ENCODE data around the gene RHEBL1. TPM values are rescaled to one million over a fixed set of nuclear protein-coding genes. Genes with fewer than 3 reads are reported as not detected.

Gene RHEBL1
- total and polyA plus RNA-seq, 2 of the 8 experiments (the other 6 are each of a cell fraction or from before 2014, with no cell fraction given): 7.5 to 9.4 TPM

GRCh38 chr12:49060237-49061156 is 9.3 kb downstream of the RHEBL1 start, which contains the start of gene KMT2D (continued):
- TF ChIP-seq RAD21 (IDR thresholded peaks at IDR 0.05 in 1 of 2, conservative IDR thresholded peaks at IDR 0.05 in 1 of 2; ENCODE audit: low read depth in 2 of 2, low read length in 2 of 2) (no peak), SUZ12 (IDR thresholded peaks at IDR 0.05; ENCODE audit: low read length) (no peak; the same call in 1 of the 2 replicates), ZNF274 (IDR thresholded peaks at IDR 0.05; ENCODE audit: borderline replicate concordance, extremely low read depth, low read length) (no peak), RBBP5 (IDR thresholded peaks at IDR 0.05; ENCODE audit: borderline replicate concordance, low read depth, low read length) (peak; percentile 83; the same call in 1 of the 2 replicates), CHD7 (IDR thresholded peaks at IDR 0.05; ENCODE audit: insufficient replicate concordance, low read length) (no peak), SIX5 (IDR thresholded peaks at IDR 0.05; ENCODE audit: low read depth, low read length) (0 out of 2 replicates have a peak, but pooled peaks have one; percentile 3), HDAC6 (IDR thresholded peaks at IDR 0.05; ENCODE audit: low read depth, low read length) (no peak), EZH2 (IDR thresholded peaks at IDR 0.05; ENCODE audit: low read depth, low read length, severe bottlenecking) (no peak)

Data from H1 (cell line).